Measurements from ENCODE around the gene AGPAT3.

Gene AGPAT3

GRCh38 chr21:43958364-43959158 is 93.5 kb downstream of the AGPAT3 start (continued):
- no peak for TF ChIP-seq ZNF529 (tag by site-specific recombination; IDR thresholded peaks at IDR 0.05; ENCODE audit: insufficient replicate concordance)
- TF ChIP-seq ZNF76 (tag by site-specific recombination; IDR thresholded peaks at IDR 0.05; ENCODE audit: borderline replicate concordance, low read depth), result no peak
- no peak for TF ChIP-seq ZNF530 (tag by site-specific recombination; IDR thresholded peaks at IDR 0.05; ENCODE audit: low read depth)
- no peak for TF ChIP-seq SCRT2 (tag by site-specific recombination; IDR thresholded peaks at IDR 0.05)
- no peak for TF ChIP-seq REST (tag by site-specific recombination; IDR thresholded peaks at IDR 0.05)
- no peak for TF ChIP-seq ZNF843 (tag by site-specific recombination; IDR thresholded peaks at IDR 0.05)
- TF ChIP-seq ZNF132 (tag by site-specific recombination; IDR thresholded peaks at IDR 0.05; ENCODE audit: borderline replicate concordance), result no peak
- 0 out of 2 replicates have a peak, but pooled peaks have one; percentile 72 for TF ChIP-seq ZNF544 (tag by site-specific recombination; IDR thresholded peaks at IDR 0.05)
- TF ChIP-seq ZNF350 (tag by site-specific recombination; IDR thresholded peaks at IDR 0.05), result no peak
- TF ChIP-seq ZNF701 (tag by site-specific recombination; IDR thresholded peaks at IDR 0.05), result no peak
- TF ChIP-seq HOXD13 (CRISPR knock-in tag; IDR thresholded peaks at IDR 0.05; ENCODE audit: borderline replicate concordance), result 0 out of 2 replicates have a peak, but pooled peaks have one; percentile 34
- TF ChIP-seq, protein P1, sequence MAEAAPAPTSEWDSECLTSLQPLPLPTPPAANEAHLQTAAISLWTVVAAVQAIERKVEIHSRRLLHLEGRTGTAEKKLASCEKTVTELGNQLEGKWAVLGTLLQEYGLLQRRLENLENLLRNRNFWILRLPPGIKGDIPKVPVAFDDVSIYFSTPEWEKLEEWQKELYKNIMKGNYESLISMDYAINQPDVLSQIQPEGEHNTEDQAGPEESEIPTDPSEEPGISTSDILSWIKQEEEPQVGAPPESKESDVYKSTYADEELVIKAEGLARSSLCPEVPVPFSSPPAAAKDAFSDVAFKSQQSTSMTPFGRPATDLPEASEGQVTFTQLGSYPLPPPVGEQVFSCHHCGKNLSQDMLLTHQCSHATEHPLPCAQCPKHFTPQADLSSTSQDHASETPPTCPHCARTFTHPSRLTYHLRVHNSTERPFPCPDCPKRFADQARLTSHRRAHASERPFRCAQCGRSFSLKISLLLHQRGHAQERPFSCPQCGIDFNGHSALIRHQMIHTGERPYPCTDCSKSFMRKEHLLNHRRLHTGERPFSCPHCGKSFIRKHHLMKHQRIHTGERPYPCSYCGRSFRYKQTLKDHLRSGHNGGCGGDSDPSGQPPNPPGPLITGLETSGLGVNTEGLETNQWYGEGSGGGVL (tag by site-specific recombination; IDR thresholded peaks at IDR 0.05), result no peak
- no peak; the same call in 1 of the 2 replicates for TF ChIP-seq ZNF16 (tag by site-specific recombination; IDR thresholded peaks at IDR 0.05; ENCODE audit: low read depth)
- no peak for TF ChIP-seq ZNF654 (tag by site-specific recombination; IDR thresholded peaks at IDR 0.05; ENCODE audit: low read depth)
- TF ChIP-seq ZNF366 (tag by site-specific recombination; conservative IDR thresholded peaks at IDR 0.05), result no peak
- TF ChIP-seq MZF1 (tag by site-specific recombination; IDR thresholded peaks at IDR 0.05; ENCODE audit: borderline replicate concordance), result no peak
- no peak for TF ChIP-seq ZNF623 (tag by site-specific recombination; IDR thresholded peaks at IDR 0.05)
- TF ChIP-seq, protein P2, sequence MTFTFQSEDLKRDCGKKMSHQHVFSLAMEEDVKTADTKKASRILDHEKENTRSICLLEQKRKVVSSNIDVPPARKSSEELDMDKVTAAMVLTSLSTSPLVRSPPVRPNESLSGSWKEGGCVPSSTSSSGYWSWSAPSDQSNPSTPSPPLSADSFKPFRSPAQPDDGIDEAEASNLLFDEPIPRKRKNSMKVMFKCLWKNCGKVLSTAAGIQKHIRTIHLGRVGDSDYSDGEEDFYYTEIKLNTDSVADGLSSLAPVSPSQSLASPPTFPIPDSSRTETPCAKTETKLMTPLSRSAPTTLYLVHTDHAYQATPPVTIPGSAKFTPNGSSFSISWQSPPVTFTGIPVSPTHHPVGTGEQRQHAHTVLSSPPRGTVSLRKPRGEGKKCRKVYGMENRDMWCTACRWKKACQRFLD (tag by site-specific recombination; IDR thresholded peaks at IDR 0.05), result no peak
- no peak for TF ChIP-seq ZNF394 (tag by site-specific recombination; IDR thresholded peaks at IDR 0.05; ENCODE audit: borderline replicate concordance)
- no peak for TF ChIP-seq FEZF1 (tag by site-specific recombination; IDR thresholded peaks at IDR 0.05)
- TF ChIP-seq ZNF341 (tag by site-specific recombination; IDR thresholded peaks at IDR 0.05; ENCODE audit: low read depth), result no peak
- TF ChIP-seq ZNF335 (tag by site-specific recombination; conservative IDR thresholded peaks at IDR 0.05), result no peak
- TF ChIP-seq ZNF561 (tag by site-specific recombination; IDR thresholded peaks at IDR 0.05; ENCODE audit: borderline replicate concordance), result no peak
- no peak for TF ChIP-seq ZEB2 (tag by site-specific recombination; IDR thresholded peaks at IDR 0.05)
- TF ChIP-seq ZSCAN16 (tag by site-specific recombination; IDR thresholded peaks at IDR 0.05), result no peak
- no peak for TF ChIP-seq KLF1 (tag by site-specific recombination; IDR thresholded peaks at IDR 0.05)
- TF ChIP-seq ZNF837 (tag by site-specific recombination; IDR thresholded peaks at IDR 0.05), result no peak
- TF ChIP-seq ZNF24 (tag by site-specific recombination; IDR thresholded peaks at IDR 0.05), result no peak
- TF ChIP-seq ZBTB21 (tag by site-specific recombination; IDR thresholded peaks at IDR 0.05), result no peak
- TF ChIP-seq, protein P3, sequence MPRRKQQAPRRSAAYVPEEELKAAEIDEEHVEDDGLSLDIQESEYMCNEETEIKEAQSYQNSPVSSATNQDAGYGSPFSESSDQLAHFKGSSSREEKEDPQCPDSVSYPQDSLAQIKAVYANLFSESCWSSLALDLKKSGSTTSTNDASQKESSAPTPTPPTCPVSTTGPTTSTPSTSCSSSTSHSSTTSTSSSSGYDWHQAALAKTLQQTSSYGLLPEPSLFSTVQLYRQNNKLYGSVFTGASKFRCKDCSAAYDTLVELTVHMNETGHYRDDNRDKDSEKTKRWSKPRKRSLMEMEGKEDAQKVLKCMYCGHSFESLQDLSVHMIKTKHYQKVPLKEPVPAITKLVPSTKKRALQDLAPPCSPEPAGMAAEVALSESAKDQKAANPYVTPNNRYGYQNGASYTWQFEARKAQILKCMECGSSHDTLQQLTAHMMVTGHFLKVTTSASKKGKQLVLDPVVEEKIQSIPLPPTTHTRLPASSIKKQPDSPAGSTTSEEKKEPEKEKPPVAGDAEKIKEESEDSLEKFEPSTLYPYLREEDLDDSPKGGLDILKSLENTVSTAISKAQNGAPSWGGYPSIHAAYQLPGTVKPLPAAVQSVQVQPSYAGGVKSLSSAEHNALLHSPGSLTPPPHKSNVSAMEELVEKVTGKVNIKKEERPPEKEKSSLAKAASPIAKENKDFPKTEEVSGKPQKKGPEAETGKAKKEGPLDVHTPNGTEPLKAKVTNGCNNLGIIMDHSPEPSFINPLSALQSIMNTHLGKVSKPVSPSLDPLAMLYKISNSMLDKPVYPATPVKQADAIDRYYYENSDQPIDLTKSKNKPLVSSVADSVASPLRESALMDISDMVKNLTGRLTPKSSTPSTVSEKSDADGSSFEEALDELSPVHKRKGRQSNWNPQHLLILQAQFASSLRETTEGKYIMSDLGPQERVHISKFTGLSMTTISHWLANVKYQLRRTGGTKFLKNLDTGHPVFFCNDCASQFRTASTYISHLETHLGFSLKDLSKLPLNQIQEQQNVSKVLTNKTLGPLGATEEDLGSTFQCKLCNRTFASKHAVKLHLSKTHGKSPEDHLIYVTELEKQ (tag by site-specific recombination; IDR thresholded peaks at IDR 0.05; ENCODE audit: borderline replicate concordance), result no peak; the same call in 1 of the 2 replicates
- TF ChIP-seq ZNF621 (tag by site-specific recombination; IDR thresholded peaks at IDR 0.05), result 0 out of 2 replicates have a peak, but pooled peaks have one; percentile 54
